Liver (tissue), 9 donors: ENCODE measurements around the gene TIRAP. TPM values are rescaled to one million over a fixed set of nuclear protein-coding genes. Genes with fewer than 3 reads are reported as not detected.

Source experiments
- DNase-seq: peaks from one replicate; pipeline ENCODE4 v3.0.0-alpha.2; 2017; ENCODE audit warnings: low spot score
- H3K27ac ChIP-seq, 2 donors: one replicate each; pipeline ENCODE4 v1.7.0; 2013; ENCODE audit warnings: inconsistent platforms in 2 of 2, low read length in 2 of 2, control low read depth in 1 of 2, low read depth in 1 of 2, mild to moderate bottlenecking in 1 of 2
- H3K27me3 ChIP-seq, 4 donors: one replicate each; pipeline versions ENCODE4 v1.6.1 to v1.7.0; 2013; ENCODE audit warnings: low read length in 3 of 4, inconsistent platforms in 1 of 4, mild to moderate bottlenecking in 1 of 4, moderate library complexity in 1 of 4; ENCODE audit not compliant: control insufficient read depth in 4 of 4, insufficient read depth in 4 of 4
- H3K36me3 ChIP-seq, 4 donors: one replicate each; pipeline versions ENCODE4 v1.6.1 to v1.7.0; 2013; ENCODE audit warnings: low read length in 3 of 4, mild to moderate bottlenecking in 3 of 4, low read depth in 1 of 4, moderate library complexity in 1 of 4; ENCODE audit not compliant: control insufficient read depth in 4 of 4, insufficient read depth in 3 of 4
- H3K4me1 ChIP-seq, 4 donors: one replicate each; pipeline versions ENCODE4 v1.6.1 to v1.7.0; 2013; ENCODE audit warnings: low read length in 3 of 4, mild to moderate bottlenecking in 3 of 4, moderate library complexity in 1 of 4; ENCODE audit not compliant: control insufficient read depth in 4 of 4, insufficient read depth in 4 of 4
- H3K4me3 ChIP-seq, 3 donors: one replicate each; pipeline versions ENCODE4 v1.6.1 to v1.7.0; 2013; ENCODE audit warnings: low read length in 3 of 3, control low read depth in 1 of 3, low read depth in 1 of 3, mild to moderate bottlenecking in 1 of 3
- H3K9ac ChIP-seq, 2 donors: one replicate each; pipeline ENCODE4 v1.7.0; 2013; ENCODE audit warnings: low read length in 2 of 2, mild to moderate bottlenecking in 2 of 2, moderate library complexity in 2 of 2, control low read depth in 1 of 2, low read depth in 1 of 2
- H3K9me3 ChIP-seq, 4 donors: one replicate each; pipeline versions ENCODE4 v1.6.1 to v1.7.0; 2013; ENCODE audit warnings: low read length in 3 of 4; ENCODE audit not compliant: control insufficient read depth in 4 of 4
- EGR1 ChIP-seq, 2 donors: IDR thresholded peaks; 2 replicates each; pipeline ENCODE4 v1.6.1; 2016 to 2018; ENCODE audit warnings: antibody characterized with exemption in 2 of 2, low read depth in 2 of 2
- FOXA1 ChIP-seq: IDR thresholded peaks from 2 replicates; pipeline ENCODE4 v1.6.1; 2016; ENCODE audit warnings: antibody characterized with exemption
- FOXA2 ChIP-seq: IDR thresholded peaks from 2 replicates; pipeline ENCODE4 v1.6.1; 2016; ENCODE audit warnings: antibody characterized with exemption
- GABPA ChIP-seq, 2 donors: IDR thresholded peaks in 1 of 2; conservative IDR thresholded peaks in 1 of 2; 2 replicates each; pipeline ENCODE4 v1.6.1; 2016; ENCODE audit warnings: antibody characterized with exemption in 2 of 2, mild to moderate bottlenecking in 1 of 2, moderate library complexity in 1 of 2
- JUND ChIP-seq, 2 donors: IDR thresholded peaks; 2 replicates each; pipeline ENCODE4 v1.6.1; 2016; ENCODE audit warnings: antibody characterized with exemption in 2 of 2
- NR2F2 ChIP-seq: IDR thresholded peaks from 2 replicates; pipeline ENCODE4 v1.6.1; 2016; ENCODE audit warnings: antibody characterized with exemption
- RAD21 ChIP-seq, 2 donors: IDR thresholded peaks; 2 replicates each; pipeline ENCODE4 v1.6.1; 2016; ENCODE audit warnings: antibody characterized with exemption in 2 of 2, mild to moderate bottlenecking in 2 of 2
- SP1 ChIP-seq: IDR thresholded peaks from 2 replicates; pipeline ENCODE4 v1.6.1; 2018; ENCODE audit warnings: antibody characterized with exemption, mild to moderate bottlenecking
- TAF1 ChIP-seq: conservative IDR thresholded peaks from 2 replicates; pipeline ENCODE4 v1.6.1; 2016; ENCODE audit warnings: antibody characterized with exemption, mild to moderate bottlenecking
- WGBS: extraction: QIAGEN DNeasy Blood & Tissue Kit; methylation state at CpG from one replicate; pipeline ENCODE4 v1.1.7; 2013; 5-methylcytosine and 5-hydroxymethylcytosine counted together
- polyA plus RNA-seq, 2 donors: library from polyadenylated mRNA; stranded (reverse) in 1 of 2; unstranded in 1 of 2; fragments of 200-250 nt in 1 of 2; fragments of >200 nt in 1 of 2; fragmentation: Nextera tagmentation in 1 of 2; extraction: Ambion mirVana in 1 of 2; gene quantifications; one replicate each; pipeline versions ENCODE4 v1.2.1 to v1.2.3, GENCODE V29; 2013 to 2015
- total RNA-seq, 2 donors: library from RNA; depleted of rRNA; stranded (reverse); fragments of >200 nt; gene quantifications; one replicate each; pipeline ENCODE4 v1.2.3, GENCODE V29; 2014
- TF ChIP-seq, protein P1 (sequence below): IDR thresholded peaks from 2 replicates; pipeline ENCODE4 v1.6.1; 2016; ENCODE audit warnings: antibody characterized with exemption
- TF ChIP-seq, protein P2 (sequence below): fragments of 150-350 bp; IDR thresholded peaks from 2 replicates; pipeline ENCODE4 v1.5.1; 2017; ENCODE audit warnings: improper control_type of control experiment, low read depth, low read length; ENCODE audit not compliant: missing input control
- TF ChIP-seq, protein P3 (sequence below): IDR thresholded peaks from 2 replicates; pipeline ENCODE4 v1.6.1; 2016; ENCODE audit warnings: antibody characterized with exemption
- TF ChIP-seq, protein P4 (sequence below): IDR thresholded peaks from 2 replicates; pipeline ENCODE4 v1.6.1; 2016; ENCODE audit warnings: antibody characterized with exemption
- donor health status: healthy.
- donor health status: healthy.
- donor health status: healthy.
- donor health status: healthy.
- donor health status: healthy.

Gene TIRAP
- total and polyA plus RNA-seq, 4 donors = 3.9 to 9.5 (median 6.4) TPM

DNA sequence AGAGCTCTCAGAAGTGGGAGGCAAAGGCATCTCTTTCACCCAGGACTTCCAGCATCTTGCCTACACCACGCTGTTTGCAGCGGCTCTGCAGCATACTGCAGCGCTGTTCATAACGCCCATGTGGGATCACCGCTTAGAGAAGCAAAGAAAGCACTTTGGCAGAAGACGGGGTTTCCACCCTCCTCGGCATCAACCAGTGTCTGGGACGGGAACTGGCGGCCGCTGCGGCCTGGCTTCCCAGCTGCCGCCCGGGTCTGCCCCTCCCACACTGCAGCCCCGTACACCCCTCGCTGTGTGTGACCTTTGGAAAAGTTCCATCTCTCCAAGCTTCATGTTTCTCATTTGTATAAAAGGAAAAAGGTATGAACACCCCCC is 545 bp upstream of the TIRAP start:
- Histone ChIP-seq H3K27ac (peak overlapping the region; percentile 88 to 97), H3K27me3 (no peaks in the 10 kb centered on the region), H3K9ac (peak overlapping the region; percentile 62 to 85), H3K4me1 (peaks cover 7 to 44% (median 32%) of the 10 kb centered on the region in 4 donors), H3K4me3 (peak overlapping the region; percentile 63 to 89 (median 74)), H3K36me3 (no peaks in the 10 kb centered on the region), H3K9me3 (no peaks in the 10 kb centered on the region)
- 5% methylated on average over 15 of the region's 15 CpGs for WGBS
- TF ChIP-seq SP1 (no peak), TAF1 (peak; percentile 26)
- DNase-seq = no peak

DNA sequence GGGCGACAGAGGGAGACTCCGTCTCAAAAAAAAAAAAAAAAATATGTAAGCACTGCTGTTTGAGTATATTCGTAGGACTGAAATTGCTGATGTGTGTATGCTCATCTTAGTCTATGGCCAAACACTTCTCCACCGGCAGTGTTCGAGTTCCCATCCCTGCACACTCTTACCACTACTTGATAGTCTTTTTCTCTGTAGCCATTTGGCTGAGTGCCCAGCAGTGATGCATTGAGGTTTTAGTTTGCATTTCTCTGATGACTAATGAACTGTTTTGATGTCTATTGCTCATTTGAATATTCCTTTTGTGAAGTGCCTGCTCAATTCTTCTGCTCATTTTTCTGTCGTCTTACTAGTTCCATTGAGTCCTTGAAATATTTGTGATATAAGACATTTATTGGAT is 1.9 kb downstream of the TIRAP start:
- H3K4me3 ChIP-seq = no peak overlapping the region
- 79% methylated on average over 6 of the region's 6 CpGs for WGBS
- H3K27ac ChIP-seq = no peak overlapping the region
- H3K4me1 ChIP-seq = peaks cover 5 to 19% (median 12%) of the 10 kb centered on the region in 4 donors
- H3K9me3 ChIP-seq = no peaks in the 10 kb centered on the region
- TF ChIP-seq FOXA1 (no peak), RAD21 (IDR thresholded peaks at IDR 0.05) (no peak), FOXA2 (no peak)
- TF ChIP-seq, protein P1, sequence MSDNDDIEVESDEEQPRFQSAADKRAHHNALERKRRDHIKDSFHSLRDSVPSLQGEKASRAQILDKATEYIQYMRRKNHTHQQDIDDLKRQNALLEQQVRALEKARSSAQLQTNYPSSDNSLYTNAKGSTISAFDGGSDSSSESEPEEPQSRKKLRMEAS = no peak
- TF ChIP-seq, protein P2, sequence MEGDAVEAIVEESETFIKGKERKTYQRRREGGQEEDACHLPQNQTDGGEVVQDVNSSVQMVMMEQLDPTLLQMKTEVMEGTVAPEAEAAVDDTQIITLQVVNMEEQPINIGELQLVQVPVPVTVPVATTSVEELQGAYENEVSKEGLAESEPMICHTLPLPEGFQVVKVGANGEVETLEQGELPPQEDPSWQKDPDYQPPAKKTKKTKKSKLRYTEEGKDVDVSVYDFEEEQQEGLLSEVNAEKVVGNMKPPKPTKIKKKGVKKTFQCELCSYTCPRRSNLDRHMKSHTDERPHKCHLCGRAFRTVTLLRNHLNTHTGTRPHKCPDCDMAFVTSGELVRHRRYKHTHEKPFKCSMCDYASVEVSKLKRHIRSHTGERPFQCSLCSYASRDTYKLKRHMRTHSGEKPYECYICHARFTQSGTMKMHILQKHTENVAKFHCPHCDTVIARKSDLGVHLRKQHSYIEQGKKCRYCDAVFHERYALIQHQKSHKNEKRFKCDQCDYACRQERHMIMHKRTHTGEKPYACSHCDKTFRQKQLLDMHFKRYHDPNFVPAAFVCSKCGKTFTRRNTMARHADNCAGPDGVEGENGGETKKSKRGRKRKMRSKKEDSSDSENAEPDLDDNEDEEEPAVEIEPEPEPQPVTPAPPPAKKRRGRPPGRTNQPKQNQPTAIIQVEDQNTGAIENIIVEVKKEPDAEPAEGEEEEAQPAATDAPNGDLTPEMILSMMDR = no peak
- TF ChIP-seq, protein P3, sequence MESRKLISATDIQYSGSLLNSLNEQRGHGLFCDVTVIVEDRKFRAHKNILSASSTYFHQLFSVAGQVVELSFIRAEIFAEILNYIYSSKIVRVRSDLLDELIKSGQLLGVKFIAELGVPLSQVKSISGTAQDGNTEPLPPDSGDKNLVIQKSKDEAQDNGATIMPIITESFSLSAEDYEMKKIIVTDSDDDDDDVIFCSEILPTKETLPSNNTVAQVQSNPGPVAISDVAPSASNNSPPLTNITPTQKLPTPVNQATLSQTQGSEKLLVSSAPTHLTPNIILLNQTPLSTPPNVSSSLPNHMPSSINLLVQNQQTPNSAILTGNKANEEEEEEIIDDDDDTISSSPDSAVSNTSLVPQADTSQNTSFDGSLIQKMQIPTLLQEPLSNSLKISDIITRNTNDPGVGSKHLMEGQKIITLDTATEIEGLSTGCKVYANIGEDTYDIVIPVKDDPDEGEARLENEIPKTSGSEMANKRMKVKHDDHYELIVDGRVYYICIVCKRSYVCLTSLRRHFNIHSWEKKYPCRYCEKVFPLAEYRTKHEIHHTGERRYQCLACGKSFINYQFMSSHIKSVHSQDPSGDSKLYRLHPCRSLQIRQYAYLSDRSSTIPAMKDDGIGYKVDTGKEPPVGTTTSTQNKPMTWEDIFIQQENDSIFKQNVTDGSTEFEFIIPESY = no peak
- H3K27me3 ChIP-seq = no peaks in the 10 kb centered on the region
- H3K36me3 ChIP-seq = peaks cover 0 to 4% (median 3%) of the 10 kb centered on the region in 4 donors
- no peak for DNase-seq
- no peak overlapping the region for H3K9ac ChIP-seq

DNA sequence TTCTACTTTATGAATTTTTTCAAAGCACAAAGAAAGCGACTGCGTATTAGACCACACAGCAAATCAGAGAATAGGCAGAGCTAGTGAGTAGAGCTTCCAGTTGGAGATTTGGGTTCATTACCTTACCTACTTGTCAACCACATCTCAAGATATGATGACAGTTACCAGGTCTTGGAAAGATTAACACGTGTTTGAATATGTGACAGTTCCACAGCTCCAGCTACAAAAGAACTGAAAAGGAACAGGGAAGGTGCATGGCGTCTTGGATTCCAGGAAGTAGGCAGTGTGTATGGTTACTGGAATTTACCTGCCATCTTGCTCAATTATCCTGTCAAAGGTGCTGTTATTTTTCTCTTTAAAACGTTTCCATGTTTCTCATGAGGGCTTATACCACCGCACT is 5.3 kb downstream of the TIRAP start:
- Histone ChIP-seq H3K36me3 (peaks cover 6 to 31% (median 23%) of the 10 kb centered on the region in 4 donors), H3K9me3 (no peaks in the 10 kb centered on the region), H3K4me3 (no peak overlapping the region), H3K9ac (no peak overlapping the region), H3K27me3 (no peaks in the 10 kb centered on the region), H3K4me1 (peaks cover 0 to 5% (median 3%) of the 10 kb centered on the region in 4 donors), H3K27ac (no peak overlapping the region)
- TF ChIP-seq SP1 = no peak
- no peak for TF ChIP-seq RAD21 (IDR thresholded peaks at IDR 0.05)
- TF ChIP-seq, protein P3 = no peak
- no peak for TF ChIP-seq FOXA2
- no peak for TF ChIP-seq GABPA (IDR thresholded peaks at IDR 0.05 in 1 of 2, conservative IDR thresholded peaks at IDR 0.05 in 1 of 2)
- TF ChIP-seq FOXA1 = no peak
- no peak for TF ChIP-seq JUND (IDR thresholded peaks at IDR 0.05)
- no peak for TF ChIP-seq EGR1 (IDR thresholded peaks at IDR 0.05; ENCODE audit: low read depth in 2 of 2)
- TF ChIP-seq NR2F2 = no peak
- TF ChIP-seq, protein P1 = no peak
- TF ChIP-seq, protein P4, sequence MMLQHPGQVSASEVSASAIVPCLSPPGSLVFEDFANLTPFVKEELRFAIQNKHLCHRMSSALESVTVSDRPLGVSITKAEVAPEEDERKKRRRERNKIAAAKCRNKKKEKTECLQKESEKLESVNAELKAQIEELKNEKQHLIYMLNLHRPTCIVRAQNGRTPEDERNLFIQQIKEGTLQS = no peak
- 91% methylated on average over 6 of the region's 6 CpGs for WGBS
- DNase-seq = no peak
